Stimulated activated CD4-positive, alpha-beta T cell treated with anti-CD3 and anti-CD28 coated beads, TNF-alpha, amount 100 ng/mL, for 48 hours (primary cell): Measurements from ENCODE around the gene FOXN1.

Source experiments
- DNase-seq, 3 donors: peaks; one replicate each; pipeline ENCODE4 v3.0.0-alpha.2; 2020; ENCODE audit warnings: low read depth in 3 of 3

The FOXN1 gene

DNA sequence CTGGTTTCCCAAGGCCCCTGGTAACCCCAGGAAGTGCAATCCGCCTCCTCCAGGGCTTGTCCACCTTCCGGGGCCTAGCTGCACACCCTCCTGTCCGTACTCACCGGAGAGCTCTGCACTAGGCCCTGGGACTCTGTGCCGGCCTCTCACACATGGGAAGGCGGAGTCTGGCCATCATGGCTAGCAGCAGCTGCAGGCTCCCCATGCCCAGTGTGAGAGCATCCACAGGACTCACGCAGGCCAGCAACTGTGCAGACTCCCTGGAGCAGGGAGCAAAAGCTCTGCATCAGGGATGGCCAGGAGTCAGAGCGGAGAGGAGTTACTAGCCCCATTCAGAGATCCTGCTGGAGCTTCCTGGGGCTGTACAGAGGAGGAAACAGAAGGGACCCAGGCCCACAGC is 20.2 kb downstream of the FOXN1 start:
- DNase-seq, result no peak

DNA sequence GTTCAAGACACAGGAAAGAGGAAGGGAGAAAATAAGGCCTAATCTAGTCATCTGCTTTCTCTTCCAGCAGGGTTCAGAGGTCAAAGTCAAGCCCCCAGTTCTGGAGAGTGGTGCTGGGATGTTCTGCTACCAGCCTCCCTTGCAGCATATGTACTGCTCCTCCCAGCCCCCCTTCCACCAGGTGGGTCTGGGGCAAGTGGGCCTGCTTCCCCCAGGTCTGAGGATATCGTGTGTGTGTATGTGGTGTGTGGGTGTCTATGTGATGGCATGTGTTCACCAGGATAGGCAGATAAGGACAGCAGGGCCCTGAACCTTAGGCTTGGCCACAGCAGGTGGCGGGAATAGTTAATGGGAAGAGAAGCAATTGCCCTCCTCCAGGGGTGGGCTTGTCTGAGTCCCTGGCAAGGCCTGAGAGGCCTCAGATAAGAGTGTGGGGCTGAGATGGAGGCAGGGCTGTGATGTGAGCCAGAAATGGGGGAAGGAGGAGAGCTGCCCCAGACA is 21.1 kb downstream of the FOXN1 start:
- DNase-seq, result no peak

DNA sequence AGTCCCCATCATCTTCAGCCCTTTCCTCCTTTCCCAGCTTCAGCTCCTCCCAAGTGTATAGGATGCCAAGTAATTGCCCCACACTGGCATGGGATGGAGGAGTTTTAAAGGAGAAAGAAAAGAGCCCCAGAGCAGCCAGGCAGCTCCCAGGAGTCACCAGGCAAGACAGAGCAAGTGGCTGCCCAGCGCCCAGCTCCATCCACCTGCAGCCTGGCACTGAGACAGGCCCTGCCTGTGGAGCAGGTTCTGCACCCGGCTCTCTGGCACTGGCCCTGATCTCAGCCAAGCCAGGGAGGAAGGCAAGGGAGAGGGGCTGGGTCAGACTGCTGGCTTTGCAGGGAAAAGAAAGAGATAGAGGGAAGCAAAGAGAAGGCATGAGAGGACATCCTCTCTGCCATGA is 21.7 kb downstream of the FOXN1 start:
- DNase-seq, result no peak

DNA sequence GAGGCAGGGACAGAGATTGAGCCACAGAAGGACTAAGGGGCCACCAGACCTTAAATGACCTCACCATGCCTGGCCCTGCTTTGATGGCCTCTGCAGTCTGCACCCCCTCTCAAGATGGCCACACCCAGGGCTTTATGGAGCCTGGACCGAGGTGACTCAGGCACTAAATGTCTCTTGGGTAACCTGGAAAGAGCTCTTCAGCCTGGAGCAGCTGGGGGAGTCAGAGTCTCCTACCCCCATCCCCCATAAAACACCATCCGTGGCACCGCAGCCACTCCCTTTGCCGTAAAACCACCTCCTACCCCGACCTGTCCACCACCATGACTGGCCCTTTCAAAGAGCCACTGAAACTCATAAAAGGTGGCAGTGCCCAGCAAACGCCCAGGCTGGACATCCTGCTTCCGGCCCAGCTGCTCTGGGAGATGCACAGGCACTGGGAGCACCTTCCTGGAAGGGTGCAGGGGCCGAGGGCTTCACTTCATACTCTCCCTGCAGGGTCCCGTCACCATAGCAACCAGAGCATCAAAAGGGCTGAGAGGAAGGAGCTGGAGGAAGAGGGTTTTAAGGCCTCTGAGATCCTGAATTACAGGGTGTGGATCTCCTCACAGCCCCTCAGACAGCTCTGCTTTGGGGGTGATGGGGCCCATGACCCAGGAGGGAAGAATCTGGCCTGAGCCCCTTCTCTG is 22.3 kb downstream of the FOXN1 start:
- DNase-seq, result no peak

DNA sequence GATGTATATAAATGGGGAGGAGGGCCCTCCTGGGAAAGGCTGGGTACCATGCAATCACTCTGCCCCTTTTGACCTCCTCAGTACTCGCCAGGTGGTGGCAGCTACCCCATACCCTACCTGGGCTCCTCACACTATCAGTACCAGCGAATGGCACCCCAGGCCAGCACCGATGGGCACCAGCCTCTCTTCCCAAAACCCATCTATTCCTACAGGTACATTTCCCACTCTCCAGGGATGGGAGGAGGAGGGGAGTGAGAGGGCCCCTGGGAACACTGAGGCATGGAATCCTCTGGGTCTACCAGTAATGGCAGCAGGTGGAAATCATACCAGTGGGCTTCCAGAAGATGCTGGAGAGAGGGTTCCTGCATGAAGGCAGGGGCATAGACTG is 22.9 kb downstream of the FOXN1 start:
- DNase-seq, result no peak

DNA sequence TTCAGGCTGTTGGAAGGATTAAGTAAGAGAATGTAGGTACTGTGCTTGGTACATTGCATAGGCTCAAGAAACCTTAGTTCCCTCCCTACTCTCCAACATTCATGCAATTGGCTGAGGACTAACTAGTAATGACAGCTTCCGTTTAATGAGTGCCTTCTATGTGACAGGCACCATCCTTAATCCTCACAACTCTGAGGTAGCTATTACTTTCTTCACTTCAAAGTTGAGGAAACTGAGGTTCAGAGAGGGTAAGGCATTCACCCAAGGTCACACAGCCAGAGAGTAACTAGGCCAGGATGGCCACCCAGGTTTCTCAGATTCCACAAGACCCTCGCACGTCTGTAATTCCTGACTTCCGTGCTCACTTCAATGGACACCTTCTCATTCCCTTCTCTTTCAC is 24.1 kb downstream of the FOXN1 start:
- no peak for DNase-seq

DNA sequence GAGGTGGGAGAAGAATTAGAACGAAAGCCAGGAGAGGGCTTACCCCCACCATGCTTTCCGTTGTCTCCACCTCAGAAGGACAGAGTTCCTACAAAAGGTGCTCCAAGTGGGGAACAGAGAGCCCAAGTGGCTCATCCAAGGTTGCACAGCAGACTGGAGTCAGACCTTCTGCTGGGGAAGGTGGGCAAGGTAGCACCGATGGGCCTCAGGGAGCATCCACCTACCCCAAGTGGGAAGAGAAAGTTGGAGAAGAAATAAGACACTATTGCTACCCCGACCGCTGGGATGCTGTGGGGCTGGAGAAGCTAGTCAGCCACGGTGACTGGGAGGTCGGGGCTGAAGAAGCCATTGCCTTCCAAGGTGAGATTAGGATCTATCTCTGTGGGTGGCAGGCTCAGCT is 24.8 kb downstream of the FOXN1 start:
- DNase-seq, result no peak

DNA sequence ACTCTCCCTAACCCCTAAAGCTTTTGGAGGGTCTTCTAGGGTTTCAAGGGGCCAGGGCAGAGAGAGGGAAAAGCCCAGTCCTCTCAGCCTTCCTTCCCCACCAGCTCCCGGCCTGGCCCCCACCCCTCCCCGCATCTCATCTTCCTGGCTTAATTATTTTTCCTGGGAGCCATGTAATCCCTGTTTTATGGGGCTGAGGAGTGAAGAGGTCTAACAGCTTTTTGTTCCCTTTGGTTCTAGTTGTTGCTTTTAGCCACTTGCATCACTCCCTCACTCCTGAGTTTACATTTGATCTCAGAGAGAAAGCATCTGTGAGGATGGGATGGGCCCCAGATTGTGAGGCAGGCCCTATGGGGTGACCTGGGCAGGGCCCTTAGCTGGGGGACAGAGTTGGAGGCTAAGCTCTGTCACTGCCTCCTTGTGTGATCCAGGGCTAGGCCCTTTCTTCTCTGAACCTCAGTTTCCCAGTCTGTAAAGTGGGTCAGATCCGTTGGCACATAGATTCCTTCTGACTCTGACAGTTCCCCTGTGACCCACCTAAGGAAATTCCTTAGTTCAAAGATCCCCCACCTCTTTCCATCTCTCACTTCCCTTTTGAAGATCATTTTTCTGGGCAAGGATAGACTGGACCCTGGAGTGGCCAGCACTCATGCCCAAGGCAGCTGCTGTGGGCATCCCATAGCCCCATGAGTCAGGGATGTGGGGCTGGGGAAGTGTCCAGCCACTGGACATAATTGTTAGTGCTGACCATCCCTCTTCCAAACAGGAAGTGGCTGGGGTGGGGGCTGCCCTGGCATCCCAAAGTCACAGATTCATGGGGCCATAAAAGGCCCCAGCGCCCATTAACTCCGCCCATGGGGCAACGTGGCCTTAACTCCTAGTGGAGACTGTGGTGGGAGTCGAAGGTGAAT is 26.2 kb downstream of the FOXN1 start:
- no peak for DNase-seq

DNA sequence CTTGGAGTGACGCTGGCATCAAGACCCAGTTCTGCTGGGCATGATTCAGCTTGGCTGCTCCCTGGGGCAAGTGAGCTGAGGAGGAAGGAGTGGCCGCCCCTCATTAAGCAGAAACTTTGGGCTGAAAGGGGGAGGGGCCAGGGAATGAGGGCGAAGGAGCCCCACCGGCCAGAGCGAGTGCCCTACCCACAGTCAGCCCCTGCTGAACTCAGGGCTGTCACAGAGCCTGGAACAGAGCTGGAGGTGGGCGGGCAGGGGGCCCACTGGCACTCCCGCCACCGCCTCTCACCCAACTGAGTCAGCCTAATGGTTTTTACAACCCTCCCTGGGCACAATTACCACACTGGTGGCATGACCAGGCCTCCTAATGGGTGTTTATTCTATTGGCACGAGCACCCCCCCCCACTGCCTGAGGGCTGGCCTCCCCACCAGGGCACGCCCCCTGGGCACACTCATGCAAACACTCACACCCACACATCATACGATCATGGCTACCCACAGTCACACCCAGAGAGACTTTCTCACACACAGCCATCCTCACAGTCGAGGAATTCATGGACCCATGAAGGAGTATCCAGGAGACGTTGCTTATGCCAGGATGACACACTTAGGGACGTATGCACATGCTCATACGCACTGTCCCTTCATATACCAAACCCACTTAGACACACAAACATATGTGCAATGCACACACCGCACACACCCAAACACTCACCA is 27.1 kb downstream of the FOXN1 start:
- DNase-seq, result no peak

DNA sequence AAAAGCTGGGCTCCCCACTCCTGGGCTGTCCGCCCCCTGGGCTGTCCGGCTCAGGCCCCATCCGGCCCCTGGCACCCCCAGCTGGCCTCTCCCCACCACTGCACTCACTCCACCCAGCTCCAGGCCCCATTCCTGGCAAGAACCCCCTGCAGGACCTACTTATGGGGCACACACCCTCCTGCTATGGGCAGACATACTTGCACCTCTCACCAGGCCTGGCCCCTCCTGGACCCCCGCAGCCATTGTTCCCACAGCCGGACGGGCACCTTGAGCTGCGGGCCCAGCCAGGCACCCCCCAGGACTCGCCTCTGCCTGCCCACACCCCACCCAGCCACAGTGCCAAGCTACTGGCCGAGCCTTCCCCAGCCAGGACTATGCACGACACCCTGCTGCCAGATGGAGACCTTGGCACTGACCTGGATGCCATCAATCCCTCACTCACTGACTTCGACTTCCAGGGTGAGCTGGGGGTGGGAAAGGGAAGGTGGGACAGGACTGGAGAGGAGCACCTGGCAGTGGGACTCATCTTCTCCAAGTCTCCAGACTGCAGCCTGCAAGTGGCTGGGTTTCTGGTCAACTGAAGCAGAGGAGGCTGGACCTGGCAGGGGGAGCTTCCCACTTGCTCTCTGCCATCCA is 28.7 kb downstream of the FOXN1 start:
- DNase-seq, result no peak

DNA sequence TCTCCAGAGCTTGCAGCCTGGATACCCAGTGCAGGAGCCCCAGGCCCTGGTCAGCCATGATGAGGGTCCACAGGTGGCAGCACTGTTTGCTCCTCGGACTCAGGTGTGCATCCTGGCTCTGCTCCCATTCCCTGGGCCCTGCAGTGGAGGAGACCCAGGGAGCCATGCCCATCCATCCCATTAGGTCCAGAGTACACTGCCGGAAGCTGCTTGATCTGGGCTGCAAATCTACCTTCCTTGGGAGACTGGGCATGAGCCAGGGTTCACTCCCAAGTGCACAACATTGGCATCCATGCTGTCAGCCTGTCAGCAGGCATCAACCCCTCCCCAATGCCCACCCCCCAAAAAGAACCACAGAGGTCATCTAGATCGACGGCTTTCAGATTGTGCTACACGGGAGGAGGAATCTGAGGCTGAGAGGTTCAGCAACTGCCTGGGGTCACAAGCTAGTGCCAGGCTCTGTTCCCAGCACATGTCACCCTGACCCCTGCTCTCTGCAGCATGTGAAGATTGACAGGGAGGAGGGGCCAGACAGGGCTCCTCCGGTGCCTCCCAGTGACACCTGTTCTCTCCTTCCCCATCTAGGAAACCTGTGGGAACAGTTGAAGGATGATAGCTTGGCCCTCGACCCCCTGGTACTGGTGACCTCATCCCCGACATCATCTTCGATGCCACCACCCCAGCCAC is 30.5 kb downstream of the FOXN1 start:
- DNase-seq, result no peak

DNA sequence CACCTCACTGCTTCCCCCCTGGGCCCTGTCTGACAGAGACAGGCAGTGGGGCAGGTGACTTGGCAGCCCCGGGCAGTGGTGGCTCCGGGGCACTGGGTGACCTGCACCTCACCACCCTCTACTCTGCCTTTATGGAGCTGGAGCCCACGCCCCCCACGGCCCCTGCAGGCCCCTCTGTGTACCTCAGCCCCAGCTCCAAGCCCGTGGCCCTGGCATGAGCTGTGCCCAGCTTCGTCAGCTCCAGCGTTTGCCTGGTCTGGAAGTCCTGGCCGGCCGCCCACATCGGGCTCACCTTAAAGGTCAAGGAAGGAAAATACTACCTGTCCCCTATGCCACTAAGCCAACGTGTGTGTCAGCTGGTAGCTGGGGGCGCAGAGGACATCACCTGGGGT is 31.1 kb downstream of the FOXN1 start:
- no peak for DNase-seq

DNA sequence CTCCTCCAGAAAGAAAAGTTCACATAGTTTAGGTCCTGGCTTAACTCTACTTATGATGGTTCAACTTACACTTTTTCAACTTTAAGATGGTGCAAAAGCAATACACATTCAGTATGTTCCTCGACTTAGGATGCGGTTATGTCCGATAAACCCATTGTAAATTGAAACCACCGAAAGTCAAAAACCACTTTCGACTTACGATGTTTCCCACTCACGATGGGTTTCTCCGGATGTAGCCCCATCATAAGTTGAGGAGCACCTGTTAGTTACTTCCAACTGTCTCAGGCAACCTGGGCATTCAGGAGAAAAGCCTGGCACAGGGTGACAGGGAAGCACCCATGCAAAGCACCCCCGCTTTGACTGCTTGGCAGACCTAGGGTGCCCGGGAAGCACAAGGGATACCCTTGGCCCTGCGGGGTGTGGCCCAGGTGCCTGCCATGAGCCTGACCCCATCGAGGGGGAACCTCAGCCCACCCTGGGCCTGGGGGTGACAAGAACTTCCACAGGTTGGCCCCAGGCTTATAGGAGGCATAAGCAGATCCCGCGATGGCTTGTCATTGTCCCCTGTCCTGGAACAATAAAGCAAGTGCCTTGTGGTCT is 32.2 kb downstream of the FOXN1 start:
- DNase-seq, result no peak

DNA sequence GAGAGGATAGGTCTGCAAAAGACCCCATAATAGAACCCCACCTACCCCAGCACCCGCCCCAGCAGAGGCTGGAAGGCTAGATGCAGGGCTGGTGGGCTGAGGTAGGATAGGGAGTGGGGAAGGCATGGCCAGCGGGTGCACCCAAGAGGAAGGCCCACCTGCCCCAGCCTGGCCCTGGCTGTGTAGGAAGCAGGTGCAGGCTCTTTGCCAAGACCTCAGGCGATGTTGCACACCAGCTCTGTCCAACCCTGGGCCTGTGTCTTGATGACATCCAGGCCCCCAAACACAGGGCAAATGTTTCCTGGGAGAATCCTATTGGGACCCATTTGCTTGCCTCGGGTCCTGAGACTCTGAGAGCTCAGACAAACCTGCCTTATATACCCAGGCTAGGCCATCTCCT is 34.1 kb downstream of the FOXN1 start:
- DNase-seq, result no peak

DNA sequence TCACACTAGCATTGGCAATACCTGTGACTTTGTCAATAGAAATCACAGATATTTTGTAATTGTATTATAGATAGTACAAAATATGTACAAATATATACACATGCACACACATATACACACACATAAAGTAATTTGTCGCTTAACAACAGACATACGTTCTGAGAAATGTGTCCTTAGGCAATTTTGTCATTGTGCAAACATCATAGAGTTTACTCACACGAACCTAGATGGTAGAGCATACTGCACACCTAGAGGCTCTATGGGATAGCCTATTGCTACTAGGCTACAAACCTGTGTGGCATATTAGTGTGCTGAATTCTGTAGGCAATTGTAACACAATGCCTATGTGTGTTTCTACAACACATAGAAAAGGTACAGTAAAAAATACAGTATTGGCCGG is 35.3 kb downstream of the FOXN1 start:
- no peak for DNase-seq

DNA sequence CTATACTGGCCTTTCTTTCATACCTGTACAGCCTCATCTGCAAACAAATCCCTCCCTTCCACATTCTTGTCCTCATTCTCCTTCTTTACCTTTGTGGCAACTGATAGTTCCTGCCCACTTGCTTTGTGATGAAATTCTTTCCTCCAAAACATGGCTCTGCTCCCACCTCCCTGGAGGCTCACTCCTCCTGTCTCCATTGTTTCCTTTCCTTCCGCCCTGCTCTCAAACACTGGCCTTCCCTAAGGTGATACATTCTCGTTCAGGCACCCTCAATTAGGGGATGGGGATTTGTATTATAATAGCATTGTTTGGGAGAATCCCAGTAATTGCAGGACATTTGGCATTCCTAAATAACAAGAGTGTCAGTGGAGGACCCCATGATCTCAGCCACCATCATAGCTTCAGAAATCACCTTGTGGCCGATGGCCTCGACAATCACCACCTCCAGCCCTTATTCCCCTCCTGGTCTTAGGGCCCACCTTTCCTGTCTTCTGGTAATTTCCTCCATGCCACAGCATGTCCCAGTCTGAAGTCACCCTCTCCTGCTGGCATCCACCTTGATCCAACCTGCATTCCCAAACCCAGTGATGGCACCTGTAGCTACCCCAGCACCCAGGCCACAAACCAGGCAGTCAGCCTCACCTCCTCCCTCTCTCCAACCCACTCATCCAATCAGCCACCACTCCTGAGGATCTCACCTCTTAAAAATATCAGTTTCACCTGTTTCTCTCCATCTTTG is 38.4 kb downstream of the FOXN1 start:
- DNase-seq, result no peak

DNA sequence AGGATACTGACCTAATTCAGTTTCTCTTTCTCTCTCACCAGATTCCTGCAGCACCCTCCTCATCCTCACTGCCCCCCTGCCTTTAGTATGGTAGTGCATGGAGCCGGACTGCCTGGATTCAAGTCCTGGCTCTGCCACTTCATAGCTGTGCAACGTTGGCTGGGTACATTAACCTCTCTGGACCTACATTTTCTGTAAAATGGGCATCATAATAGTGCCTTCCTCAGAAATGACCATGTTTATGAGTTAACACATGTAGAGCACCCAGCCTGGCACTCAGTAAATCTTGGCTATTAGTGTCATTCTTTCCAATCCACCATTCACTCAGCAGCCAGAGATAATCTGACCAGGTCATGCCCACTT is 39.0 kb downstream of the FOXN1 start:
- no peak for DNase-seq

DNA sequence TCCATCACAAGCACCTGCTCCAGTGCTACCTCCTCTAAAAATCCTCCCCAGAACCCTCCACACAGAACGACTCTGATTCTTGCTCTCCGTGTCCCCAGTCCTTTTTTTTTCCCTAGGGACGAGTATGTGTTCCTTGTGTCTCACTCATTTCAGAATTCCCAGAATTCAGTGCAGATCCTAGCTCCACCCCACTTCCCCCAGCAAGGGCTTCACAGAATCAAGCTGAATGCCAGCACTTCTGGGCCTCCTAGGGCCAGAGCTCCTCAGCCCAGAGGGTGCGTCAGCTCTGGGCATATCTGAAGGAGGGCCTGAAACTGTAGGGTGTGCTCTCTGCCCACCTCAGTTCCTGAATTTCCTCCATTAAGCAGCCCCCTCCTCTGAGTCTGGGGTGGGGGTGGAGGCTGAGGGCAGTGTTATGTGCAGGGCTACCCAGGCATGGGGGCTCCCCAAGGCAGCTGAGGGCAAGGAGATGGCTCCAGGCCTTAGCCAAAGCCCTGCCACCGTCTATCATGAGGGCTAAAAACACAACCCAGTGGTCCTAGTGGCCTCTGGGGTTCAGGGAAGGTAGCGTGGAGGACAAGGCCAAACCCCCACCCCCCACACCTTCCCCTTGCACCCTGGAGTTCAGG is 39.8 kb downstream of the FOXN1 start:
- DNase-seq, result no peak

DNA sequence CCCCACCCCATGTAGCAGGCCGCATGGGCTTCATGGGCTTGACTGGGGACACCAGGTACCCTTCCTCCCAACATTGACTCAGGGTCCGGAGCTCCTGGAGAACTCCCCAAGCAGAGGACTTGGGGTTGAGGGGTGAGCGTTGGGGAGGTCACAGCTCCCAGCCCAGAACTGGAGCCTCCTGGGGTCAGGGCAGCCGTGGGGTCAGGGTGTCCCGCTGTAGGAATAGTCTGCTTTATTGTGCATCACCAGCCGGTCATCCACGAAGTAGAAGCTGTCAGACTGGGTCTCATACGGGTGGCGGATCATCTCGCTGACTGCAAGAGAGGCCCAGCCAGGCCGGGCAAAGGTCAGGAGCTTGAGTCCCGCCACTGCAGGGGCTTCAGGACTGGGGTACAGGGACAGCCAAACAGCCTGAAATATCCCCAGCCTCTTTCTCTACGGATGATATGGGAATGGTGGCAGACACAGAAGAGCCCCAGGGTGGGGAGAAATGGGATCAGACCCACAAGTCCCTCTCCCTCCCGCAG is 41.0 kb downstream of the FOXN1 start:
- DNase-seq, result no peak
